OCI-LY7 (cell line): ENCODE results near the gene HID1.

ENCODE experiments used
- CTCF ChIP-seq: fragments of 200-600 bp; sonication (generic); conservative IDR thresholded peaks from 2 replicates; pipeline ENCODE4 v1.5.1; 2014; ENCODE audit warnings: mild to moderate bottlenecking, antibody characterized with exemption, low read length, moderate library complexity, mixed read lengths
- EZH2phosphoT487 ChIP-seq: fragments of 200-600 bp; sonication (generic); IDR thresholded peaks from 2 replicates; pipeline ENCODE4 v1.6.1; 2018; ENCODE audit warnings: low read depth, borderline replicate concordance, mild to moderate bottlenecking, mixed run types, antibody characterized with exemption, low read length, moderate library complexity, mixed read lengths

GRCh38 chr17:74994440-74994839 is 21.9 kb upstream of the HID1 start:
- TF ChIP-seq CTCF (no peak), EZH2phosphoT487 (no peak)
